HEK293 (cell line): ENCODE measurements around the gene MBP.
A peak's percentile ranks its signal among the peaks of the same experiment; 100 is the strongest.

ENCODE experiments used
- CTCF ChIA-PET: fragments of 350-600 bp; formaldehyde crosslinking; extraction: SDS; loops from one replicate; lab custom pipeline; 2021; ENCODE audit warnings: antibody characterized with exemption; lab: Yijun Ruan, JAX
- POLR2A ChIA-PET: fragments of 300-600 bp; formaldehyde crosslinking; extraction: SDS; loops from one replicate; lab custom pipeline; 2020; ENCODE audit warnings: antibody characterized with exemption, inconsistent platforms; lab: Yijun Ruan, JAX
- H3K27ac ChIP-seq: fragments of 200-500 bp; sonication (Bioruptor generic); 2 replicates; pipeline ENCODE4 v1.5.1; 2014; ENCODE audit warnings: low read depth, low read length, control low read depth, inconsistent platforms; ENCODE audit errors: extremely low read depth
- H3K36me3 ChIP-seq, 2 experiments: fragments of 200-500 bp in 1 of 2; sonication (Bioruptor generic) in 1 of 2; 1 replicate in 1 of 2; 2 replicates in 1 of 2; pipeline ENCODE4 v1.5.1; 2014 to 2017; ENCODE audit warnings: inconsistent platforms in 2 of 2, low read length in 2 of 2; ENCODE audit not compliant: control insufficient read depth in 2 of 2, insufficient read depth in 1 of 2
- H3K4me1 ChIP-seq: fragments of 200-500 bp; sonication (Bioruptor generic); 2 replicates; pipeline ENCODE4 v1.5.1; 2014; ENCODE audit warnings: mild to moderate bottlenecking, low read length, inconsistent platforms; ENCODE audit not compliant: control insufficient read depth, insufficient read depth
- H3K4me3 ChIP-seq: 2 replicates; pipeline ENCODE4 v1.5.1; 2011; ENCODE audit warnings: low read depth, mild to moderate bottlenecking, control low read depth, low read length, moderate library complexity
- H3K9me3 ChIP-seq: fragments of 200-500 bp; sonication (Bioruptor generic); 2 replicates; pipeline ENCODE4 v1.5.1; 2014; ENCODE audit warnings: low read depth, low read length, inconsistent platforms; ENCODE audit not compliant: control insufficient read depth, insufficient read depth
- EGR2 ChIP-seq: fragments of 450-650 bp; formaldehyde crosslinking; IDR thresholded peaks from 2 replicates; pipeline ENCODE4 v1.5.1; 2016; ENCODE audit warnings: low read depth, missing biosample characterization, missing genetic modification characterization
- HIC1 ChIP-seq: fragments of 450-650 bp; formaldehyde crosslinking; IDR thresholded peaks from 2 replicates; pipeline ENCODE4 v1.5.1; 2016; ENCODE audit warnings: missing biosample characterization, missing genetic modification characterization
- INSM2 ChIP-seq: fragments of 450-650 bp; formaldehyde crosslinking; IDR thresholded peaks from 2 replicates; pipeline ENCODE4 v1.5.1; 2016; ENCODE audit warnings: missing biosample characterization, missing genetic modification characterization
- KLF1 ChIP-seq: fragments of 450-650 bp; formaldehyde crosslinking; IDR thresholded peaks from 2 replicates; pipeline ENCODE4 v1.5.1; 2016; ENCODE audit warnings: missing biosample characterization, missing genetic modification characterization
- OSR2 ChIP-seq: fragments of 450-650 bp; formaldehyde crosslinking; IDR thresholded peaks from 2 replicates; pipeline ENCODE4 v1.5.1; 2016; ENCODE audit warnings: missing biosample characterization, missing genetic modification characterization
- PATZ1 ChIP-seq: fragments of 450-650 bp; formaldehyde crosslinking; IDR thresholded peaks from 2 replicates; pipeline ENCODE4 v1.5.1; 2016; ENCODE audit warnings: missing biosample characterization, missing genetic modification characterization
- SP2 ChIP-seq: fragments of 450-650 bp; formaldehyde crosslinking; IDR thresholded peaks from 2 replicates; pipeline ENCODE4 v1.5.1; 2016; ENCODE audit warnings: missing biosample characterization, missing genetic modification characterization
- ZBTB1 ChIP-seq: fragments of 450-650 bp; formaldehyde crosslinking; IDR thresholded peaks from 2 replicates; pipeline ENCODE4 v1.5.1; 2016; ENCODE audit warnings: missing biosample characterization, missing genetic modification characterization
- ZBTB7A ChIP-seq: fragments of 450-650 bp; formaldehyde crosslinking; IDR thresholded peaks from 2 replicates; pipeline ENCODE4 v1.5.1; 2016; ENCODE audit warnings: low read depth, missing biosample characterization, missing genetic modification characterization
- ZBTB8A ChIP-seq: fragments of 450-650 bp; formaldehyde crosslinking; IDR thresholded peaks from 2 replicates; pipeline ENCODE4 v1.5.1; 2016; ENCODE audit warnings: missing biosample characterization, missing genetic modification characterization
- ZFHX2 ChIP-seq: fragments of 450-650 bp; formaldehyde crosslinking; conservative IDR thresholded peaks from 2 replicates; pipeline ENCODE4 v1.5.1; 2016; ENCODE audit warnings: missing biosample characterization, missing genetic modification characterization
- ZNF10 ChIP-seq: fragments of 450-650 bp; formaldehyde crosslinking; IDR thresholded peaks from 2 replicates; pipeline ENCODE4 v1.5.1; 2017; ENCODE audit warnings: missing biosample characterization, missing genetic modification characterization
- ZNF174 ChIP-seq: fragments of 450-650 bp; formaldehyde crosslinking; IDR thresholded peaks from 2 replicates; pipeline ENCODE4 v1.5.0; 2017; ENCODE audit warnings: missing biosample characterization, mild to moderate bottlenecking, missing genetic modification characterization
- ZNF239 ChIP-seq: fragments of 450-650 bp; formaldehyde crosslinking; IDR thresholded peaks from 2 replicates; pipeline ENCODE4 v1.5.1; 2016; ENCODE audit warnings: missing biosample characterization, missing genetic modification characterization
- ZNF24 ChIP-seq: fragments of 450-650 bp; formaldehyde crosslinking; IDR thresholded peaks from 2 replicates; pipeline ENCODE4 v1.5.1; 2016; ENCODE audit warnings: missing biosample characterization, missing genetic modification characterization
- ZNF324 ChIP-seq: fragments of 450-650 bp; formaldehyde crosslinking; IDR thresholded peaks from 2 replicates; pipeline ENCODE4 v1.5.1; 2016; ENCODE audit warnings: missing biosample characterization, missing genetic modification characterization
- ZNF341 ChIP-seq: fragments of 450-650 bp; formaldehyde crosslinking; IDR thresholded peaks from 2 replicates; pipeline ENCODE4; 2016; ENCODE audit warnings: low read depth, missing biosample characterization, missing genetic modification characterization
- ZNF354C ChIP-seq: fragments of 450-650 bp; formaldehyde crosslinking; IDR thresholded peaks from 2 replicates; pipeline ENCODE4 v1.5.1; 2016; ENCODE audit warnings: missing biosample characterization, missing genetic modification characterization, low read depth, borderline replicate concordance
- ZNF501 ChIP-seq: fragments of 450-650 bp; formaldehyde crosslinking; IDR thresholded peaks from 2 replicates; pipeline ENCODE4 v1.5.1; 2016; ENCODE audit warnings: missing biosample characterization, missing genetic modification characterization
- ZNF513 ChIP-seq: fragments of 450-650 bp; IDR thresholded peaks from 2 replicates; pipeline ENCODE4 v1.5.1; 2018; ENCODE audit warnings: missing biosample characterization, missing genetic modification characterization
- ZNF555 ChIP-seq: fragments of 450-650 bp; formaldehyde crosslinking; conservative IDR thresholded peaks from 2 replicates; pipeline ENCODE4 v1.5.1; 2017; ENCODE audit warnings: missing biosample characterization, mild to moderate bottlenecking, missing genetic modification characterization, inconsistent platforms
- ZNF707 ChIP-seq: fragments of 450-650 bp; formaldehyde crosslinking; IDR thresholded peaks from 2 replicates; pipeline ENCODE4 v1.5.1; 2016; ENCODE audit warnings: missing biosample characterization, missing genetic modification characterization
- ZXDB ChIP-seq: fragments of 450-650 bp; formaldehyde crosslinking; IDR thresholded peaks from 2 replicates; pipeline ENCODE4 v1.5.1; 2016; ENCODE audit warnings: missing biosample characterization, missing genetic modification characterization
- TF ChIP-seq, protein P1 (sequence below): fragments of 450-650 bp; formaldehyde crosslinking; IDR thresholded peaks from 2 replicates; pipeline ENCODE4 v1.5.1; 2017; ENCODE audit warnings: missing biosample characterization, missing genetic modification characterization
- TF ChIP-seq, protein P2 (sequence below): fragments of 450-650 bp; formaldehyde crosslinking; IDR thresholded peaks from 2 replicates; pipeline ENCODE4 v1.5.1; 2016; ENCODE audit warnings: missing biosample characterization, missing genetic modification characterization

The MBP gene

GRCh38 chr18:77054606-77055428, 77.8 kb downstream of the MBP start:
- H3K9me3 ChIP-seq: no peaks in the 10 kb centered on the region
- CTCF ChIA-PET: interaction anchor here (0.5 to 2.6 kb wide), 24 partner anchors 9 to 747 kb away, joined by 3 to 10 read pairs (median 4); no protein-coding TSS in a partner anchor
- H3K4me1 ChIP-seq: peaks cover 25% of the 10 kb centered on the region
- POLR2A ChIA-PET: interaction anchor here (0.6 to 0.8 kb wide), 2 partner anchors 19 to 77 kb away, joined by 3 read pairs; partner anchors contain the start of gene MBP
- H3K27ac ChIP-seq: peak overlapping the region; percentile 69
- peak overlapping the region; percentile 21 for H3K4me3 ChIP-seq
- no peaks in the 10 kb centered on the region for H3K36me3 ChIP-seq
- TF ChIP-seq ZNF354C (tag by site-specific recombination) (no peak), ZNF707 (tag by site-specific recombination) (peak; percentile 92), ZBTB8A (tag by site-specific recombination) (no peak), ZNF555 (tag by site-specific recombination) (no peak), ZBTB7A (tag by site-specific recombination) (0 out of 2 replicates have a peak, but pooled peaks have one; percentile 13), EGR2 (peak; percentile 38; the same call in 1 of the 2 replicates), ZXDB (tag by site-specific recombination) (peak; percentile 92), ZNF24 (0 out of 2 replicates have a peak, but pooled peaks have one; percentile 40), ZNF324 (tag by site-specific recombination) (0 out of 2 replicates have a peak, but pooled peaks have one; percentile 44), PATZ1 (tag by site-specific recombination) (no peak), KLF1 (tag by site-specific recombination) (peak; percentile 11; the same call in 1 of the 2 replicates), OSR2 (peak; percentile 83), ZNF513 (no peak), INSM2 (tag by site-specific recombination) (peak; percentile 82), ZNF174 (tag by site-specific recombination) (no peak), ZFHX2 (tag by site-specific recombination) (peak; percentile 70), ZNF239 (tag by site-specific recombination) (no peak), ZNF10 (no peak), ZNF501 (tag by site-specific recombination) (peak; percentile 70; the same call in 1 of the 2 replicates), SP2 (peak; percentile 45), HIC1 (tag by site-specific recombination) (peak; percentile 60; the same call in 1 of the 2 replicates), ZBTB1 (tag by site-specific recombination) (0 out of 2 replicates have a peak, but pooled peaks have one; percentile 15), ZNF341 (peak; percentile 91)
- TF ChIP-seq, protein P1, sequence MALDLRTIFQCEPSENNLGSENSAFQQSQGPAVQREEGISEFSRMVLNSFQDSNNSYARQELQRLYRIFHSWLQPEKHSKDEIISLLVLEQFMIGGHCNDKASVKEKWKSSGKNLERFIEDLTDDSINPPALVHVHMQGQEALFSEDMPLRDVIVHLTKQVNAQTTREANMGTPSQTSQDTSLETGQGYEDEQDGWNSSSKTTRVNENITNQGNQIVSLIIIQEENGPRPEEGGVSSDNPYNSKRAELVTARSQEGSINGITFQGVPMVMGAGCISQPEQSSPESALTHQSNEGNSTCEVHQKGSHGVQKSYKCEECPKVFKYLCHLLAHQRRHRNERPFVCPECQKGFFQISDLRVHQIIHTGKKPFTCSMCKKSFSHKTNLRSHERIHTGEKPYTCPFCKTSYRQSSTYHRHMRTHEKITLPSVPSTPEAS (tag by site-specific recombination): peak; percentile 56; the same call in 1 of the 2 replicates
- TF ChIP-seq, protein P2, sequence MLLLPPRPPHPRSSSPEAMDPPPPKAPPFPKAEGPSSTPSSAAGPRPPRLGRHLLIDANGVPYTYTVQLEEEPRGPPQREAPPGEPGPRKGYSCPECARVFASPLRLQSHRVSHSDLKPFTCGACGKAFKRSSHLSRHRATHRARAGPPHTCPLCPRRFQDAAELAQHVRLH (tag by site-specific recombination): 0 out of 2 replicates have a peak, but pooled peaks have one; percentile 51
